ENCODE data around the gene CGB1. TPM values are rescaled to one million over a fixed set of nuclear protein-coding genes. Genes with fewer than 3 reads are reported as not detected.

Gene CGB1
- polyA plus RNA-seq, 2 of the 4 experiments (the other 2 are of a cell fraction) = 0.13 TPM; not detected in 1

GRCh38 chr19:49064768-49065611 is 28.3 kb upstream of the CGB1 start, which contains the start of gene NTF4:
Gene NTF4, minus strand, starts transcription at chr19:49064818. Its CDS starts 2,821 bp downstream, at chr19:49061997.
- ATAC-seq = peak; percentile 66 to 79
- 15% methylated on average over 38 of the region's 53 CpGs for WGBS (ENCODE audit: missing lambda C conversion rate)
- CTCF ChIA-PET = interaction anchor here (0.7 to 2.3 kb wide), 10 partner anchors 9 to 90 kb away, joined by 3 to 11 read pairs (median 6); partner anchors contain the start of genes GYS1 and RUVBL2
- H3K9me3 ChIP-seq = no peaks in the 10 kb centered on the region
- no peak for FAIRE-seq
- peak within 1 kb of the TSS; percentile 45 for H3K4me3 ChIP-seq
- H3K27ac ChIP-seq = peak within 1 kb of the TSS; percentile 56 to 82
- DNase-seq (ENCODE audit: low read depth in 1 of 2, low spot score in 1 of 2) = peak in 1 of 2 experiments; percentile 61
- POLR2A ChIA-PET = interaction anchor here (1.1 to 1.3 kb wide), 2 partner anchors 9 to 193 kb away, joined by 3 to 4 read pairs; partner anchors contain the start of gene PPP1R15A
- H3K4me2 ChIP-seq = peak within 1 kb of the TSS; percentile 89
- H3K4me1 ChIP-seq = peaks cover 18% of the 10 kb centered on the region
- no peak for TF ChIP-seq SMC3 (IDR thresholded peaks at IDR 0.05)
- TF ChIP-seq MAZ (IDR thresholded peaks at IDR 0.05; ENCODE audit: borderline replicate concordance, low read depth, low read length) = no peak
- TF ChIP-seq, protein P1, sequence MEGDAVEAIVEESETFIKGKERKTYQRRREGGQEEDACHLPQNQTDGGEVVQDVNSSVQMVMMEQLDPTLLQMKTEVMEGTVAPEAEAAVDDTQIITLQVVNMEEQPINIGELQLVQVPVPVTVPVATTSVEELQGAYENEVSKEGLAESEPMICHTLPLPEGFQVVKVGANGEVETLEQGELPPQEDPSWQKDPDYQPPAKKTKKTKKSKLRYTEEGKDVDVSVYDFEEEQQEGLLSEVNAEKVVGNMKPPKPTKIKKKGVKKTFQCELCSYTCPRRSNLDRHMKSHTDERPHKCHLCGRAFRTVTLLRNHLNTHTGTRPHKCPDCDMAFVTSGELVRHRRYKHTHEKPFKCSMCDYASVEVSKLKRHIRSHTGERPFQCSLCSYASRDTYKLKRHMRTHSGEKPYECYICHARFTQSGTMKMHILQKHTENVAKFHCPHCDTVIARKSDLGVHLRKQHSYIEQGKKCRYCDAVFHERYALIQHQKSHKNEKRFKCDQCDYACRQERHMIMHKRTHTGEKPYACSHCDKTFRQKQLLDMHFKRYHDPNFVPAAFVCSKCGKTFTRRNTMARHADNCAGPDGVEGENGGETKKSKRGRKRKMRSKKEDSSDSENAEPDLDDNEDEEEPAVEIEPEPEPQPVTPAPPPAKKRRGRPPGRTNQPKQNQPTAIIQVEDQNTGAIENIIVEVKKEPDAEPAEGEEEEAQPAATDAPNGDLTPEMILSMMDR (IDR thresholded peaks at IDR 0.05) = peak; percentile 11; the same call in 2 of the 3 replicates

GRCh38 chr19:49064029-49064629 is 27.4 kb upstream of the CGB1 start:
- Histone ChIP-seq H3K4me1 (peaks cover 18% of the 10 kb centered on the region), H3K27ac (peak overlapping the region; percentile 56 to 82), H3K4me2 (peak overlapping the region; percentile 89), H3K4me3 (peak overlapping the region; percentile 45), H3K9me3 (no peaks in the 10 kb centered on the region)
- ChIA-PET POLR2A (no interaction called here), CTCF (interaction anchor here (0.6 to 2.4 kb wide), 9 partner anchors 8 to 111 kb away, joined by 3 to 9 read pairs (median 5); no protein-coding TSS in a partner anchor)
- FAIRE-seq = no peak
- WGBS (ENCODE audit: missing lambda C conversion rate) = 59% methylated on average over 10 of the region's 10 CpGs
- ATAC-seq = peak; percentile 30 to 53; a peak in 4 of 6 replicates
- TF ChIP-seq, protein P2, sequence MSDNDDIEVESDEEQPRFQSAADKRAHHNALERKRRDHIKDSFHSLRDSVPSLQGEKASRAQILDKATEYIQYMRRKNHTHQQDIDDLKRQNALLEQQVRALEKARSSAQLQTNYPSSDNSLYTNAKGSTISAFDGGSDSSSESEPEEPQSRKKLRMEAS (IDR thresholded peaks at IDR 0.05) = no peak
- TF ChIP-seq JUN (IDR thresholded peaks at IDR 0.05) = no peak
- no peak for TF ChIP-seq GATA3 (IDR thresholded peaks at IDR 0.05; ENCODE audit: borderline replicate concordance)
- TF ChIP-seq ESRRA (IDR thresholded peaks at IDR 0.05; ENCODE audit: borderline replicate concordance, low read length) = no peak
- no peak for TF ChIP-seq CHD2 (IDR thresholded peaks at IDR 0.05; ENCODE audit: low read length, partially characterized antibody)
- TF ChIP-seq, protein P3, sequence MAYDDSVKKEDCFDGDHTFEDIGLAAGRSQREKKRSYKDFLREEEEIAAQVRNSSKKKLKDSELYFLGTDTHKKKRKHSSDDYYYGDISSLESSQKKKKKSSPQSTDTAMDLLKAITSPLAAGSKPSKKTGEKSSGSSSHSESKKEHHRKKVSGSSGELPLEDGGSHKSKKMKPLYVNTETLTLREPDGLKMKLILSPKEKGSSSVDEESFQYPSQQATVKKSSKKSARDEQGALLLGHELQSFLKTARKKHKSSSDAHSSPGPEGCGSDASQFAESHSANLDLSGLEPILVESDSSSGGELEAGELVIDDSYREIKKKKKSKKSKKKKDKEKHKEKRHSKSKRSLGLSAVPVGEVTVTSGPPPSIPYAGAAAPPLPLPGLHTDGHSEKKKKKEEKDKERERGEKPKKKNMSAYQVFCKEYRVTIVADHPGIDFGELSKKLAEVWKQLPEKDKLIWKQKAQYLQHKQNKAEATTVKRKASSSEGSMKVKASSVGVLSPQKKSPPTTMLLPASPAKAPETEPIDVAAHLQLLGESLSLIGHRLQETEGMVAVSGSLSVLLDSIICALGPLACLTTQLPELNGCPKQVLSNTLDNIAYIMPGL (CRISPR knock-in tag; IDR thresholded peaks at IDR 0.05; ENCODE audit: borderline replicate concordance) = no peak
- no peak for TF ChIP-seq TFCP2L1 (CRISPR knock-in tag; IDR thresholded peaks at IDR 0.05)
- TF ChIP-seq, protein P4, sequence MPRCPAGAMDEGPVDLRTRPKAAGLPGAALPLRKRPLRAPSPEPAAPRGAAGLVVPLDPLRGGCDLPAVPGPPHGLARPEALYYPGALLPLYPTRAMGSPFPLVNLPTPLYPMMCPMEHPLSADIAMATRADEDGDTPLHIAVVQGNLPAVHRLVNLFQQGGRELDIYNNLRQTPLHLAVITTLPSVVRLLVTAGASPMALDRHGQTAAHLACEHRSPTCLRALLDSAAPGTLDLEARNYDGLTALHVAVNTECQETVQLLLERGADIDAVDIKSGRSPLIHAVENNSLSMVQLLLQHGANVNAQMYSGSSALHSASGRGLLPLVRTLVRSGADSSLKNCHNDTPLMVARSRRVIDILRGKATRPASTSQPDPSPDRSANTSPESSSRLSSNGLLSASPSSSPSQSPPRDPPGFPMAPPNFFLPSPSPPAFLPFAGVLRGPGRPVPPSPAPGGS (IDR thresholded peaks at IDR 0.05) = no peak
- no peak for TF ChIP-seq MYC (IDR thresholded peaks at IDR 0.05; ENCODE audit: borderline replicate concordance, low read length)
- no peak for DNase-seq (ENCODE audit: low read depth in 1 of 2, low spot score in 1 of 2)

DNA sequence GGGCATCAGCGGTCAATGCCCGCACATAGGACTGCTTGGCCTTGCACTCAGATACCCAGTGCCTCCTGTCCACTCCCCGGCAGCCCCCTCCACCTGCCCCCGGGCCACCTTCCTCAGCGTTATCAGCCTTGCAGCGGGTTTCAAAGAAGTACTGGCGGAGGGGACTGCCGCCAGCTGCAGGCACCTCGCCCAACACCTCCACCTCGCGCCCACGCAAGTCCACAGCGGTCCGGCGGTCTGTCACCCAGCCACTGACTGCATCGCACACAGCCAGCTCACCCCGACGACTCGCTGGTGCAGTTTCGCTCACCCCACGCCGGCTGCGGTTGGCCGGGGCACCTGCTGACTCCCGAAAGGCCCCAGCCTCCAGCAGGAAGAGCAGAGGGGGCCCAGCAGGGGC is 24.8 kb upstream of the CGB1 start:
- FAIRE-seq (no peak), ATAC-seq (no peak), DNase-seq (ENCODE audit: low read depth in 1 of 2, low spot score in 1 of 2) (no peak)
- Histone ChIP-seq H3K9me3 (no peaks in the 10 kb centered on the region), H3K27ac (no peak overlapping the region), H3K4me3 (no peak overlapping the region), H3K4me1 (peaks cover 29% of the 10 kb centered on the region), H3K4me2 (no peak overlapping the region)
- ChIA-PET POLR2A (interaction anchor here (0.7 kb wide), 1 partner anchor 8 kb away, joined by 3 read pairs; no protein-coding TSS in a partner anchor), CTCF (interaction anchor here (1.0 to 7.3 kb wide), 8 partner anchors 11 to 273 kb away, joined by 3 to 96 read pairs (median 8); partner anchors contain the start of genes GYS1, KCNA7 and RUVBL2)
- WGBS (ENCODE audit: missing lambda C conversion rate) = 94% methylated on average over 25 of the region's 25 CpGs
- TF ChIP-seq, protein P3 (CRISPR knock-in tag; IDR thresholded peaks at IDR 0.05; ENCODE audit: borderline replicate concordance) = no peak
- TF ChIP-seq TP53 (CRISPR knock-in tag; IDR thresholded peaks at IDR 0.05) (no peak), SMC3 (IDR thresholded peaks at IDR 0.05) (no peak), NPAS2 (CRISPR knock-in tag; IDR thresholded peaks at IDR 0.05; ENCODE audit: borderline replicate concordance) (no peak), MAZ (IDR thresholded peaks at IDR 0.05; ENCODE audit: borderline replicate concordance, low read depth, low read length) (no peak), CEBPB (IDR thresholded peaks at IDR 0.05) (no peak), ESRRA (IDR thresholded peaks at IDR 0.05; ENCODE audit: borderline replicate concordance, low read length) (no peak), JUNB (IDR thresholded peaks at IDR 0.05) (no peak), NR3C1 (IDR thresholded peaks at IDR 0.05) (no peak), RARB (CRISPR knock-in tag; IDR thresholded peaks at IDR 0.05) (no peak), BHLHE40 (IDR thresholded peaks at IDR 0.05; ENCODE audit: low read depth, low read length) (no peak), POLR2AphosphoS2 (conservative IDR thresholded peaks at IDR 0.05; ENCODE audit: low read length) (no peak)
- TF ChIP-seq, protein P4 (IDR thresholded peaks at IDR 0.05) = no peak
- TF ChIP-seq, protein P2 (IDR thresholded peaks at IDR 0.05) = no peak
